GM23338 (cell line): Measurements from ENCODE around the gene UGT1A1. TPM values are rescaled to one million over a fixed set of nuclear protein-coding genes. Genes with fewer than 3 reads are reported as not detected.

Experiments used
- ATAC-seq: fragments of 200-7000 bp; cut with Tn5 transposase; 3 replicates; pipeline ENCODE4 v1.9.1; 2020
- DNase-seq: peaks from one replicate; pipeline ENCODE4 v3.0.0-alpha.2; 2015; ENCODE audit warnings: low spot score
- H2AFZ ChIP-seq: fragments of 200-600 bp; sonication (generic); 2 replicates; pipeline ENCODE4 v1.8.0; 2016; ENCODE audit warnings: antibody characterized with exemption, mild to moderate bottlenecking, moderate library complexity
- H3F3A ChIP-seq: fragments of 200-600 bp; sonication (generic); replicated peaks from 2 replicates; pipeline ENCODE4 v1.8.0; 2017; ENCODE audit warnings: antibody characterized with exemption, mixed run types, low read depth
- H3K27ac ChIP-seq: fragments of 200-600 bp; sonication (generic); 2 replicates; pipeline ENCODE4 v1.6.1; 2016; ENCODE audit warnings: low read depth
- H3K27me3 ChIP-seq: fragments of 200-600 bp; sonication (generic); 2 replicates; pipeline ENCODE4 v1.8.0; 2016; ENCODE audit warnings: mild to moderate bottlenecking, mixed run types, moderate library complexity; ENCODE audit not compliant: insufficient read depth
- H3K36me3 ChIP-seq: fragments of 200-600 bp; sonication (generic); 2 replicates; pipeline ENCODE4 v1.8.0; 2016; ENCODE audit warnings: mild to moderate bottlenecking; ENCODE audit not compliant: insufficient read depth
- H3K4me1 ChIP-seq: fragments of 200-600 bp; sonication (generic); 2 replicates; pipeline ENCODE4 v1.8.0; 2016; ENCODE audit warnings: mild to moderate bottlenecking, moderate library complexity; ENCODE audit not compliant: insufficient read depth
- H3K4me2 ChIP-seq: fragments of 200-600 bp; sonication (generic); 2 replicates; pipeline ENCODE4 v1.7.1; 2017; ENCODE audit warnings: mixed run types
- H3K4me3 ChIP-seq: fragments of 200-600 bp; sonication (generic); 2 replicates; pipeline ENCODE4 v1.6.1; 2016; ENCODE audit warnings: mixed run types
- H3K79me2 ChIP-seq: fragments of 200-600 bp; sonication (generic); replicated peaks from 2 replicates; pipeline ENCODE4 v1.8.0; 2017; ENCODE audit warnings: mild to moderate bottlenecking; ENCODE audit not compliant: insufficient read depth
- H3K9me2 ChIP-seq: fragments of 200-600 bp; sonication (generic); 2 replicates; pipeline ENCODE4 v1.8.0; 2017; ENCODE audit not compliant: insufficient read depth
- H4K20me1 ChIP-seq: fragments of 200-600 bp; sonication (generic); replicated peaks from 2 replicates; pipeline ENCODE4 v1.8.0; 2017; ENCODE audit warnings: mild to moderate bottlenecking; ENCODE audit not compliant: insufficient read depth
- H3K27ac Mint-ChIP-seq: 2 replicates; pipeline ENCODE4 v1.8.0; 2020; ENCODE audit warnings: inconsistent platforms, mild to moderate bottlenecking, moderate library complexity, mixed read lengths
- H3K27me3 Mint-ChIP-seq: 3 replicates; pipeline ENCODE4 v1.8.0; 2022; ENCODE audit warnings: low read depth, mild to moderate bottlenecking, moderate library complexity, mixed read lengths, inconsistent platforms; ENCODE audit not compliant: insufficient read depth, poor library complexity
- H3K36me3 Mint-ChIP-seq: 3 replicates; pipeline ENCODE4 v1.8.0; 2021; ENCODE audit warnings: low read depth, mild to moderate bottlenecking, inconsistent platforms, moderate library complexity, mixed read lengths
- H3K4me1 Mint-ChIP-seq: 3 replicates; pipeline ENCODE4 v1.8.0; 2020; ENCODE audit warnings: mild to moderate bottlenecking, inconsistent platforms, mixed read lengths
- H3K4me3 Mint-ChIP-seq: 3 replicates; pipeline ENCODE4 v1.8.0; 2021; ENCODE audit warnings: moderate library complexity, mild to moderate bottlenecking, inconsistent platforms, mixed read lengths
- H3K9me3 Mint-ChIP-seq: 3 replicates; pipeline ENCODE4 v1.8.0; 2020; ENCODE audit warnings: moderate library complexity, mild to moderate bottlenecking, inconsistent platforms, mixed read lengths
- CREB1 ChIP-seq: fragments of 250-450 bp; sonication (Bioruptor Pico); IDR thresholded peaks from 2 replicates; pipeline ENCODE4 v1.5.0; 2020; ENCODE audit warnings: low read depth, mild to moderate bottlenecking, moderate library complexity
- EZH2 ChIP-seq: fragments of 200-600 bp; sonication (generic); IDR thresholded peaks from one replicate; pipeline ENCODE4 v1.8.0; 2017; ENCODE audit warnings: antibody characterized with exemption, mild to moderate bottlenecking, low read depth; ENCODE audit not compliant: unreplicated experiment
- EZH2phosphoT487 ChIP-seq: fragments of 200-600 bp; sonication (generic); IDR thresholded peaks from one replicate; pipeline ENCODE4 v1.8.1; 2018; ENCODE audit warnings: antibody characterized with exemption; ENCODE audit not compliant: unreplicated experiment
- JUNB ChIP-seq: IDR thresholded peaks from one replicate; pipeline ENCODE4 v1.6.1; 2016; ENCODE audit warnings: antibody characterized with exemption; ENCODE audit not compliant: unreplicated experiment
- NANOG ChIP-seq: IDR thresholded peaks from 2 replicates; pipeline ENCODE4 v1.6.1; 2016; ENCODE audit warnings: antibody characterized with exemption, borderline replicate concordance
- POLR2AphosphoS5 ChIP-seq: IDR thresholded peaks from 2 replicates; pipeline ENCODE4 v1.6.1; 2016; ENCODE audit warnings: antibody characterized with exemption, low read depth
- STAT1 ChIP-seq: IDR thresholded peaks from one replicate; pipeline ENCODE4 v1.6.1; 2016; ENCODE audit warnings: antibody characterized with exemption; ENCODE audit not compliant: unreplicated experiment
- ZNF114 ChIP-seq: fragments of 250-450 bp; sonication (Bioruptor Pico); IDR thresholded peaks from 2 replicates; pipeline ENCODE4 v1.5.0; 2020; ENCODE audit warnings: mild to moderate bottlenecking, moderate library complexity
- ZNF331 ChIP-seq: fragments of 250-450 bp; sonication (Bioruptor Pico); IDR thresholded peaks from 2 replicates; pipeline ENCODE4 v1.5.0; 2020; ENCODE audit warnings: low read depth, mild to moderate bottlenecking, moderate library complexity
- polyA plus RNA-seq: library from polyadenylated mRNA; unstranded; fragments of >200 nt; fragmentation: Nextera tagmentation; extraction: Ambion mirVana; gene quantifications from 2 replicates; pipeline ENCODE4 v1.2.1, GENCODE V29; 2016
- total RNA-seq: library from RNA; depleted of rRNA; stranded (reverse); fragments of >200 nt; shearing (Covaris generic); gene quantifications from 2 replicates; pipeline ENCODE4 v1.2.3, GENCODE V29; 2014
- TF ChIP-seq, protein P1 (sequence below): IDR thresholded peaks from one replicate; pipeline ENCODE4 v1.6.1; 2018; ENCODE audit warnings: antibody characterized with exemption; ENCODE audit not compliant: unreplicated experiment
- TF ChIP-seq, protein P2 (sequence below): fragments of 250-450 bp; sonication (Bioruptor Pico); IDR thresholded peaks from 2 replicates; pipeline ENCODE4 v1.5.0; 2020; ENCODE audit warnings: mild to moderate bottlenecking, moderate library complexity
- TF ChIP-seq, protein P3 (sequence below): IDR thresholded peaks from 2 replicates; pipeline ENCODE4 v1.6.1; 2016; ENCODE audit warnings: antibody characterized with exemption
- TF ChIP-seq, protein P4 (sequence below), 2 experiments: fragments of 200-600 bp in 1 of 2; sonication (generic) in 1 of 2; conservative IDR thresholded peaks; 2 replicates each; pipeline versions ENCODE4 v1.5.1 to v1.6.1; 2016 to 2017; ENCODE audit warnings: antibody characterized with exemption in 2 of 2, low read depth in 2 of 2, mild to moderate bottlenecking in 2 of 2, moderate library complexity in 1 of 2

UGT1A1 gene
- total and polyA plus RNA-seq, 2 experiments from 2014 or later, result not detected

DNA sequence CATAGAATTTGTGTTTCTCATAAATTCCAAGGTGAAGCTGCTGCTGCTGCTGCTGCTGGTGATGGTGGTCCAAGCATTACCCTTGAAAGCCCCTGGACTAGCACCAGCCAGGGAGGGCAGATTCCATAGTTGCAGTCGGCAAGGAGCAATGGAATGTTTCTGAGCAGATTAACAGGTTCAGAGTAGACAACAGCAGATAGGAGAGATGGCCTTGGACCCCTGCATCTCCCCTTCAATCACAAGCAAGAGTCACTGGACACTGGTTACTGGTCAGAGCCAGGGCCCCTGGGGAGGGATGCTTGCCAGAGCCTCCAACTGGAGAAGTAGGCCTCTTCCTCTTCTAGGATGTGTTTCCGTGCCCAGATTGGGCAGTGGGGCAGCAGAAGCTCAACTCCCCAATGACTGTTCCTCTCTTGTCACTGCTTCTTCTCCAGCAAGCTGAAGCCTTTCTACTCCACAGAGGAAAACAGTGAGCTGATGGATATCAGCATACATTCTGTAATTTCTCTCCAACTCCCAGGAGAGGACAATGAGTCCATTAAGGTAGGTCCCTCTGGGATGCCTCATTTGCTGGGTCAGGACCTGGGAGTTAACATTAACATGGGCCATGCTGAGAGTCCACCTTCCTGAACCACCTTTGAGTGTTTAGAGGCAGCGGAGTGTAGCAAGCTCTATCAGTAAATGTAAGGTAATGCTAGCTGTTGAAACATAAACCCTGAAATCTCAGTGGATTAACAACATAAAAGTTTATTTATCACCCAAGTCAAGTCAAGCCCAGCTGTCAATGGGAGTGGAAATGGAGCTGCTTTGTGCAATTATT is 53.4 kb downstream of the UGT1A1 start:
- Mint-ChIP-seq H3K27ac (no peak overlapping the region), H3K9me3 (peaks cover 5% of the 10 kb centered on the region; the same call in 2 of the 3 replicates), H3K27me3 (peaks cover 9% of the 10 kb centered on the region), H3K4me1 (no peaks in the 10 kb centered on the region), H3K36me3 (no peaks in the 10 kb centered on the region), H3K4me3 (no peak overlapping the region)
- no peaks in the 10 kb centered on the region for H3K4me1 ChIP-seq
- no peaks in the 10 kb centered on the region for H3F3A ChIP-seq
- H3K4me2 ChIP-seq, result no peak overlapping the region
- no peak for DNase-seq
- no peak for ATAC-seq
- no peak overlapping the region for H3K4me3 ChIP-seq
- TF ChIP-seq POLR2AphosphoS5 (no peak), EZH2 (no peak), CREB1 (CRISPR knock-in tag) (no peak), JUNB (no peak), STAT1 (no peak), NANOG (no peak), ZNF114 (CRISPR knock-in tag) (no peak), EZH2phosphoT487 (no peak), ZNF331 (CRISPR knock-in tag) (no peak)
- TF ChIP-seq, protein P1, sequence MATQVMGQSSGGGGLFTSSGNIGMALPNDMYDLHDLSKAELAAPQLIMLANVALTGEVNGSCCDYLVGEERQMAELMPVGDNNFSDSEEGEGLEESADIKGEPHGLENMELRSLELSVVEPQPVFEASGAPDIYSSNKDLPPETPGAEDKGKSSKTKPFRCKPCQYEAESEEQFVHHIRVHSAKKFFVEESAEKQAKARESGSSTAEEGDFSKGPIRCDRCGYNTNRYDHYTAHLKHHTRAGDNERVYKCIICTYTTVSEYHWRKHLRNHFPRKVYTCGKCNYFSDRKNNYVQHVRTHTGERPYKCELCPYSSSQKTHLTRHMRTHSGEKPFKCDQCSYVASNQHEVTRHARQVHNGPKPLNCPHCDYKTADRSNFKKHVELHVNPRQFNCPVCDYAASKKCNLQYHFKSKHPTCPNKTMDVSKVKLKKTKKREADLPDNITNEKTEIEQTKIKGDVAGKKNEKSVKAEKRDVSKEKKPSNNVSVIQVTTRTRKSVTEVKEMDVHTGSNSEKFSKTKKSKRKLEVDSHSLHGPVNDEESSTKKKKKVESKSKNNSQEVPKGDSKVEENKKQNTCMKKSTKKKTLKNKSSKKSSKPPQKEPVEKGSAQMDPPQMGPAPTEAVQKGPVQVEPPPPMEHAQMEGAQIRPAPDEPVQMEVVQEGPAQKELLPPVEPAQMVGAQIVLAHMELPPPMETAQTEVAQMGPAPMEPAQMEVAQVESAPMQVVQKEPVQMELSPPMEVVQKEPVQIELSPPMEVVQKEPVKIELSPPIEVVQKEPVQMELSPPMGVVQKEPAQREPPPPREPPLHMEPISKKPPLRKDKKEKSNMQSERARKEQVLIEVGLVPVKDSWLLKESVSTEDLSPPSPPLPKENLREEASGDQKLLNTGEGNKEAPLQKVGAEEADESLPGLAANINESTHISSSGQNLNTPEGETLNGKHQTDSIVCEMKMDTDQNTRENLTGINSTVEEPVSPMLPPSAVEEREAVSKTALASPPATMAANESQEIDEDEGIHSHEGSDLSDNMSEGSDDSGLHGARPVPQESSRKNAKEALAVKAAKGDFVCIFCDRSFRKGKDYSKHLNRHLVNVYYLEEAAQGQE, result no peak
- TF ChIP-seq, protein P2, sequence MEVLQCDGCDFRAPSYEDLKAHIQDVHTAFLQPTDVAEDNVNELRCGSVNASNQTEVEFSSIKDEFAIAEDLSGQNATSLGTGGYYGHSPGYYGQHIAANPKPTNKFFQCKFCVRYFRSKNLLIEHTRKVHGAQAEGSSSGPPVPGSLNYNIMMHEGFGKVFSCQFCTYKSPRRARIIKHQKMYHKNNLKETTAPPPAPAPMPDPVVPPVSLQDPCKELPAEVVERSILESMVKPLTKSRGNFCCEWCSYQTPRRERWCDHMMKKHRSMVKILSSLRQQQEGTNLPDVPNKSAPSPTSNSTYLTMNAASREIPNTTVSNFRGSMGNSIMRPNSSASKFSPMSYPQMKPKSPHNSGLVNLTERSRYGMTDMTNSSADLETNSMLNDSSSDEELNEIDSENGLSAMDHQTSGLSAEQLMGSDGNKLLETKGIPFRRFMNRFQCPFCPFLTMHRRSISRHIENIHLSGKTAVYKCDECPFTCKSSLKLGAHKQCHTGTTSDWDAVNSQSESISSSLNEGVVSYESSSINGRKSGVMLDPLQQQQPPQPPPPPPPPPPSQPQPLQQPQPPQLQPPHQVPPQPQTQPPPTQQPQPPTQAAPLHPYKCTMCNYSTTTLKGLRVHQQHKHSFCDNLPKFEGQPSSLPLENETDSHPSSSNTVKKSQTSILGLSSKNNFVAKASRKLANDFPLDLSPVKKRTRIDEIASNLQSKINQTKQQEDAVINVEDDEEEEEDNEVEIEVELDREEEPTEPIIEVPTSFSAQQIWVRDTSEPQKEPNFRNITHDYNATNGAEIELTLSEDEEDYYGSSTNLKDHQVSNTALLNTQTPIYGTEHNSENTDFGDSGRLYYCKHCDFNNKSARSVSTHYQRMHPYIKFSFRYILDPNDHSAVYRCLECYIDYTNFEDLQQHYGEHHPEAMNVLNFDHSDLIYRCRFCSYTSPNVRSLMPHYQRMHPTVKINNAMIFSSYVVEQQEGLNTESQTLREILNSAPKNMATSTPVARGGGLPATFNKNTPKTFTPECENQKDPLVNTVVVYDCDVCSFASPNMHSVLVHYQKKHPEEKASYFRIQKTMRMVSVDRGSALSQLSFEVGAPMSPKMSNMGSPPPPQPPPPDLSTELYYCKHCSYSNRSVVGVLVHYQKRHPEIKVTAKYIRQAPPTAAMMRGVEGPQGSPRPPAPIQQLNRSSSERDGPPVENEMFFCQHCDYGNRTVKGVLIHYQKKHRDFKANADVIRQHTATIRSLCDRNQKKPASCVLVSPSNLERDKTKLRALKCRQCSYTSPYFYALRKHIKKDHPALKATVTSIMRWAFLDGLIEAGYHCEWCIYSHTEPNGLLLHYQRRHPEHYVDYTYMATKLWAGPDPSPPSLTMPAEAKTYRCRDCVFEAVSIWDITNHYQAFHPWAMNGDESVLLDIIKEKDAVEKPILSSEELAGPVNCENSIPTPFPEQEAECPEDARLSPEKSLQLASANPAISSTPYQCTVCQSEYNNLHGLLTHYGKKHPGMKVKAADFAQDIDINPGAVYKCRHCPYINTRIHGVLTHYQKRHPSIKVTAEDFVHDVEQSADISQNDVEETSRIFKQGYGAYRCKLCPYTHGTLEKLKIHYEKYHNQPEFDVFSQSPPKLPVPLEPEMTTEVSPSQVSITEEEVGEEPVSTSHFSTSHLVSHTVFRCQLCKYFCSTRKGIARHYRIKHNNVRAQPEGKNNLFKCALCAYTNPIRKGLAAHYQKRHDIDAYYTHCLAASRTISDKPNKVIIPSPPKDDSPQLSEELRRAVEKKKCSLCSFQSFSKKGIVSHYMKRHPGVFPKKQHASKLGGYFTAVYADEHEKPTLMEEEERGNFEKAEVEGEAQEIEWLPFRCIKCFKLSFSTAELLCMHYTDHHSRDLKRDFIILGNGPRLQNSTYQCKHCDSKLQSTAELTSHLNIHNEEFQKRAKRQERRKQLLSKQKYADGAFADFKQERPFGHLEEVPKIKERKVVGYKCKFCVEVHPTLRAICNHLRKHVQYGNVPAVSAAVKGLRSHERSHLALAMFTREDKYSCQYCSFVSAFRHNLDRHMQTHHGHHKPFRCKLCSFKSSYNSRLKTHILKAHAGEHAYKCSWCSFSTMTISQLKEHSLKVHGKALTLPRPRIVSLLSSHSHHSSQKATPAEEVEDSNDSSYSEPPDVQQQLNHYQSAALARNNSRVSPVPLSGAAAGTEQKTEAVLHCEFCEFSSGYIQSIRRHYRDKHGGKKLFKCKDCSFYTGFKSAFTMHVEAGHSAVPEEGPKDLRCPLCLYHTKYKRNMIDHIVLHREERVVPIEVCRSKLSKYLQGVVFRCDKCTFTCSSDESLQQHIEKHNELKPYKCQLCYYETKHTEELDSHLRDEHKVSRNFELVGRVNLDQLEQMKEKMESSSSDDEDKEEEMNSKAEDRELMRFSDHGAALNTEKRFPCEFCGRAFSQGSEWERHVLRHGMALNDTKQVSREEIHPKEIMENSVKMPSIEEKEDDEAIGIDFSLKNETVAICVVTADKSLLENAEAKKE (CRISPR knock-in tag), result no peak
- TF ChIP-seq, protein P3, sequence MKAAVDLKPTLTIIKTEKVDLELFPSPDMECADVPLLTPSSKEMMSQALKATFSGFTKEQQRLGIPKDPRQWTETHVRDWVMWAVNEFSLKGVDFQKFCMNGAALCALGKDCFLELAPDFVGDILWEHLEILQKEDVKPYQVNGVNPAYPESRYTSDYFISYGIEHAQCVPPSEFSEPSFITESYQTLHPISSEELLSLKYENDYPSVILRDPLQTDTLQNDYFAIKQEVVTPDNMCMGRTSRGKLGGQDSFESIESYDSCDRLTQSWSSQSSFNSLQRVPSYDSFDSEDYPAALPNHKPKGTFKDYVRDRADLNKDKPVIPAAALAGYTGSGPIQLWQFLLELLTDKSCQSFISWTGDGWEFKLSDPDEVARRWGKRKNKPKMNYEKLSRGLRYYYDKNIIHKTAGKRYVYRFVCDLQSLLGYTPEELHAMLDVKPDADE, result no peak
- TF ChIP-seq, protein P4, sequence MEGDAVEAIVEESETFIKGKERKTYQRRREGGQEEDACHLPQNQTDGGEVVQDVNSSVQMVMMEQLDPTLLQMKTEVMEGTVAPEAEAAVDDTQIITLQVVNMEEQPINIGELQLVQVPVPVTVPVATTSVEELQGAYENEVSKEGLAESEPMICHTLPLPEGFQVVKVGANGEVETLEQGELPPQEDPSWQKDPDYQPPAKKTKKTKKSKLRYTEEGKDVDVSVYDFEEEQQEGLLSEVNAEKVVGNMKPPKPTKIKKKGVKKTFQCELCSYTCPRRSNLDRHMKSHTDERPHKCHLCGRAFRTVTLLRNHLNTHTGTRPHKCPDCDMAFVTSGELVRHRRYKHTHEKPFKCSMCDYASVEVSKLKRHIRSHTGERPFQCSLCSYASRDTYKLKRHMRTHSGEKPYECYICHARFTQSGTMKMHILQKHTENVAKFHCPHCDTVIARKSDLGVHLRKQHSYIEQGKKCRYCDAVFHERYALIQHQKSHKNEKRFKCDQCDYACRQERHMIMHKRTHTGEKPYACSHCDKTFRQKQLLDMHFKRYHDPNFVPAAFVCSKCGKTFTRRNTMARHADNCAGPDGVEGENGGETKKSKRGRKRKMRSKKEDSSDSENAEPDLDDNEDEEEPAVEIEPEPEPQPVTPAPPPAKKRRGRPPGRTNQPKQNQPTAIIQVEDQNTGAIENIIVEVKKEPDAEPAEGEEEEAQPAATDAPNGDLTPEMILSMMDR (conservative IDR thresholded peaks at IDR 0.05; ENCODE audit: low read depth in 2 of 2), result no peak
- no peaks in the 10 kb centered on the region for H3K27me3 ChIP-seq
- H3K27ac ChIP-seq, result no peak overlapping the region
- no peaks in the 10 kb centered on the region for H3K79me2 ChIP-seq
- H2AFZ ChIP-seq, result no peak overlapping the region
- peaks cover 6% of the 10 kb centered on the region for H3K9me2 ChIP-seq
- H3K36me3 ChIP-seq, result no peaks in the 10 kb centered on the region
- no peaks in the 10 kb centered on the region for H4K20me1 ChIP-seq
